HepG2 (cell line): ENCODE measurements around the gene NOP9. TPM values are rescaled to one million over a fixed set of nuclear protein-coding genes. Genes with fewer than 3 reads are reported as not detected.

ENCODE experiments used
- ATF1 ChIP-seq: IDR thresholded peaks from 2 replicates; pipeline ENCODE4 v1.6.1; 2016; ENCODE audit warnings: mild to moderate bottlenecking, control low read depth
- BCL3 ChIP-seq: sonication (generic); formaldehyde crosslinking; IDR thresholded peaks from 2 replicates; pipeline ENCODE4 v1.5.1; 2020; ENCODE audit warnings: mild to moderate bottlenecking, missing genetic modification reagents, moderate library complexity
- CCDC6 ChIP-seq: sonication (generic); formaldehyde crosslinking; IDR thresholded peaks from 2 replicates; pipeline ENCODE4 v1.8.1; 2022; ENCODE audit warnings: mild to moderate bottlenecking, missing genetic modification reagents, moderate library complexity
- E2F5 ChIP-seq: sonication (generic); formaldehyde crosslinking; conservative IDR thresholded peaks from 2 replicates; pipeline ENCODE4 v1.4.0; 2020; ENCODE audit warnings: missing genetic modification reagents
- ETS1 ChIP-seq: sonication (generic); formaldehyde crosslinking; IDR thresholded peaks from 2 replicates; pipeline ENCODE4 v1.4.0; 2020; ENCODE audit warnings: missing genetic modification reagents
- FOXM1 ChIP-seq: sonication (generic); formaldehyde crosslinking; IDR thresholded peaks from 2 replicates; pipeline ENCODE4 v1.5.0; 2020; ENCODE audit warnings: missing genetic modification reagents
- IRF1 ChIP-seq: sonication (generic); formaldehyde crosslinking; IDR thresholded peaks from 2 replicates; pipeline ENCODE4 v1.4.0; 2020; ENCODE audit warnings: low read depth, mild to moderate bottlenecking, missing genetic modification reagents
- ISX ChIP-seq: sonication (generic); formaldehyde crosslinking; conservative IDR thresholded peaks from 2 replicates; pipeline ENCODE4 v1.5.0; 2020; ENCODE audit warnings: missing genetic modification reagents
- MAFG ChIP-seq: sonication (generic); formaldehyde crosslinking; IDR thresholded peaks from 2 replicates; pipeline ENCODE4 v1.5.1; 2020; ENCODE audit warnings: mild to moderate bottlenecking, missing genetic modification reagents
- MTERF4 ChIP-seq: sonication (generic); formaldehyde crosslinking; IDR thresholded peaks from 2 replicates; pipeline ENCODE4 v1.8.0; 2023; ENCODE audit warnings: mild to moderate bottlenecking, missing genetic modification reagents
- PCBP2 ChIP-seq: fragments of 200-400 bp; formaldehyde crosslinking; optimal IDR thresholded peaks from 2 replicates; pipeline ENCODE3; 2018; ENCODE audit warnings: low read length, low read depth; ENCODE audit not compliant: poor library complexity, severe bottlenecking
- PPARG ChIP-seq: conservative IDR thresholded peaks from 2 replicates; pipeline ENCODE4 v1.6.1; 2016; ENCODE audit warnings: missing biosample characterization, missing genetic modification reagents
- PRPF4 ChIP-seq: fragments of 200-400 bp; formaldehyde crosslinking; IDR thresholded peaks from 2 replicates; pipeline ENCODE4 v1.6.1; 2016; ENCODE audit warnings: low read length, low read depth; ENCODE audit not compliant: poor library complexity, severe bottlenecking
- YEATS4 ChIP-seq: sonication (generic); formaldehyde crosslinking; IDR thresholded peaks from 2 replicates; pipeline ENCODE4 v1.4.0; 2020; ENCODE audit warnings: missing genetic modification reagents, borderline replicate concordance
- ZMAT3 ChIP-seq: sonication (generic); formaldehyde crosslinking; conservative IDR thresholded peaks from 2 replicates; pipeline ENCODE4 v1.7.0; 2021; ENCODE audit warnings: missing genetic modification reagents
- ZNF276 ChIP-seq: sonication (generic); formaldehyde crosslinking; IDR thresholded peaks from 2 replicates; pipeline ENCODE4 v1.4.0; 2020; ENCODE audit warnings: mild to moderate bottlenecking, low read depth, missing genetic modification reagents
- ZNF510 ChIP-seq: sonication (generic); formaldehyde crosslinking; IDR thresholded peaks from 2 replicates; pipeline ENCODE4 v1.4.0; 2020; ENCODE audit warnings: low read depth, mild to moderate bottlenecking, missing genetic modification reagents
- ZNF557 ChIP-seq: sonication (generic); formaldehyde crosslinking; IDR thresholded peaks from 2 replicates; pipeline ENCODE4 v1.4.0; 2020; ENCODE audit warnings: missing genetic modification reagents
- ZNF761 ChIP-seq: sonication (generic); formaldehyde crosslinking; conservative IDR thresholded peaks from 2 replicates; pipeline ENCODE4 v1.4.0; 2020; ENCODE audit warnings: mild to moderate bottlenecking, missing genetic modification reagents
- ZNF766 ChIP-seq: sonication (generic); formaldehyde crosslinking; IDR thresholded peaks from 2 replicates; pipeline ENCODE4 v1.5.0; 2020; ENCODE audit warnings: missing genetic modification reagents, borderline replicate concordance
- ZNF775 ChIP-seq: sonication (generic); formaldehyde crosslinking; IDR thresholded peaks from 2 replicates; pipeline ENCODE4 v1.4.0; 2020; ENCODE audit warnings: missing genetic modification reagents, mild to moderate bottlenecking, moderate library complexity, borderline replicate concordance
- polyA plus RNA-seq, 8 experiments: library from polyadenylated mRNA; depleted of rRNA in 3 of 8; stranded (reverse) in 7 of 8; unstranded in 1 of 8; fragments of >200 nt; fragmentation: Illumina TruSeq in 4 of 8; extraction: Trizol in 4 of 8; gene quantifications; 2 replicates each; pipeline versions ENCODE4 v1.2.1 to v1.2.3, GENCODE V29; 2011 to 2016; ENCODE audit warnings: low read depth in 4 of 8, missing spikeins in 1 of 8, mixed read lengths in 1 of 8; ENCODE audit not compliant: insufficient read depth in 1 of 8
- total RNA-seq, 5 experiments: library from RNA; depleted of rRNA; stranded (reverse); fragments of >200 nt; fragmentation: Illumina TruSeq; extraction: Trizol; gene quantifications; 2 replicates each; pipeline ENCODE4 v1.2.3, GENCODE V29; 2016; ENCODE audit warnings: low read depth in 1 of 5

The NOP9 gene
- total and polyA plus RNA-seq, 2 of the 13 experiments (the other 11 are each of a cell fraction or from before 2014, with no cell fraction given) = 24.5 to 61.6 TPM

- peak; percentile 71 for TF ChIP-seq ZNF775 (CRISPR knock-in tag)
- peak; percentile 97 for TF ChIP-seq ZMAT3 (CRISPR knock-in tag)
- peak; percentile 97 for TF ChIP-seq ZNF276 (CRISPR knock-in tag)
- TF ChIP-seq FOXM1 (CRISPR knock-in tag) = no peak
- TF ChIP-seq MAFG (CRISPR knock-in tag) = peak; percentile 71
- TF ChIP-seq PRPF4 = no peak
- TF ChIP-seq BCL3 (CRISPR knock-in tag) = peak; percentile 94
- TF ChIP-seq ATF1 (CRISPR knock-in tag) = no peak
- TF ChIP-seq CCDC6 (CRISPR knock-in tag) = peak; percentile 90
- TF ChIP-seq ZNF761 = peak; percentile 99
- TF ChIP-seq ISX (CRISPR knock-in tag) = no peak
- peak; percentile 39; the same call in 1 of the 2 replicates for TF ChIP-seq E2F5 (CRISPR knock-in tag)
- no peak for TF ChIP-seq PCBP2
- TF ChIP-seq ETS1 (CRISPR knock-in tag) = no peak
- TF ChIP-seq MTERF4 = peak; percentile 98
- 0 out of 2 replicates have a peak, but pooled peaks have one; percentile 70 for TF ChIP-seq IRF1
- peak; percentile 93 for TF ChIP-seq ZNF510 (CRISPR knock-in tag)
- peak; percentile 5; the same call in 1 of the 2 replicates for TF ChIP-seq ZNF766 (CRISPR knock-in tag)
- no peak; the same call in 1 of the 2 replicates for TF ChIP-seq YEATS4 (CRISPR knock-in tag)
- TF ChIP-seq ZNF557 (CRISPR knock-in tag) = 0 out of 2 replicates have a peak, but pooled peaks have one; percentile 32
- TF ChIP-seq PPARG (CRISPR knock-in tag) = 0 out of 2 replicates have a peak, but pooled peaks have one; percentile 18
Observed at GRCh38 chr14:24332268-24332993, 32.8 kb downstream of the NOP9 start (continued).
